Suppressor macrophage treated with lipopolysaccharide for 4 hours (primary cell): Measurements from ENCODE around the gene LRP2.
"Not testable (repeated sequence)": the region's sequence is repeated elsewhere in the genome, so short reads cannot be mapped to it uniquely, and the experiment has no call there.

Experiments
- DNase-seq: peaks from one replicate; pipeline ENCODE4 v3.0.0-alpha.2; 2020

The LRP2 gene

DNA sequence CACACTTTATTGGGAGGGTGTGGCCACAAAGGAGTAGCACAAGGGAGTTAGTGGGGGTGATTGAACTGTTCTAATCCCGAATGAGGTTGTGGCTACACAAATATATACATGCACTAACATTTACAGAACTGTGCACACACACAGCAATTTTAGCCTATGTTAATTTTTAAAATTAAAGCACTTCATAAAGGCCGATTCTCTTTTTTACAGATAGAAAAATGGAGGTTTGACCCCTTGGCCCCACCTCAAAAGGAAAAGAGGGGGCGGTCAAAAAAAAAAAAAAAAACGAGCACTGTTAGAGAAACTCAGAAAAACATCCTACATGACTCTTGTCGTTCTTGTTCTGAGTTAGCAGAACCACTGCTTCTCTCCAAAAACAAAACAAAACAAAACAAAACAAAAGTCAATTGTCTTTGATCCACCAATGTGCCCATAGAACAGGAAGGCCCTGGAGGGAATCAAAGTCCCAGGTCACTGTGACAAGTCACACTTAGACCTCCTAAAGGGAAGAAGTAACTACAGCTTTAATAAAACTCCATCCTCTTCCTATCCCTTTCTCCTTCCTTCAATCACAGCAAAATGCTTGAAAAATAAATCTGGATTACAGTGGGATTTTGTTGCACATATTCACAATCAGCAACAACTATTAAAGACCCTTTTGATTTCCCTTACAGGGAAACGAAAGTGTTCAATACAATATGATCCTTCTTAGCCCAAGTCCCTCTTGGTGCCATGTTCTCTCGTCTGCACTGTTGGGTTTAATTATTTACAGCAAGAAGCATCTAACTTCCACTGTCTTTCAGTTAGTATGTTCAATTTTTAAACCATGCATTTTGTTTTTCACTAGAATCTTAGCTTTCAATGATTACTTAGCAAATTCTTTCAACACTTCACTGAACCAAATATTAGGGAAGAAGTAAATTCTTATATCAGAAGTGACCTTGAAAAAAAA, 16.6 kb downstream of the LRP2 start:
- DNase-seq, result no peak

DNA sequence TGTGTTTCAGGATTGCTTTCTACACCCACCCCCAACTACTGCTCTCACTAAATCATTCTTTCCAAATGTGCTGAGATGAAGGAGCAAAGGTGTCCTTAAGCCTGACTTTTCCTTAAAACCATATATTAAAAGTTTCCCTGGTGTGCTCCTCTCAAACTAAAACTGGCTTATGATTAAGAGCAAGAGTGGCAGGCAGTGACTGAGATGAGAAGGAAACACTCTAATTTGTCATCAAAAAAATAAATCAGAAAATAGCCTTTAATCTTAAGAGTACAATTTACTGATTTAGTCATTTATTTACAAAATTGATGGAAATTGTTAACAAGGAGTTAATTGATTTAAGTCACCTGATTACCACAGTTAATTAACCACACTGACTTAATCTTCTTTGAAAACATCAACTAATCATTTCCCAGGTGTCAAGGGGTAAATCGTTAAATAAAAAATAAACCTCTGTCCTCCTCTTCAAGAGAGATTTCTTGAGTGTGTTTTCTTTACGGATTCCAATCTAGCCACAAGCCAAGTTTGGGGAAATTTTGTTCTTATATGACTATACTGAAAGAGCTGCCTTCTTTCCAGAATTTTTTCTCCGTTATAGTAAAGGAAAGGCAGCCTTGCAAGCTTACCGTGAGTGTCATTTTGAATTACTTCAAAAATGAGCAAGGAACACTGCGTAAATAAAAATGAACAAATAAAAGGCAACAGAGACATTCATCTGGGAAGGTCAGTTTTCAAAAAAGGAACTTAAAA, 17.4 kb downstream of the LRP2 start:
- no peak for DNase-seq

DNA sequence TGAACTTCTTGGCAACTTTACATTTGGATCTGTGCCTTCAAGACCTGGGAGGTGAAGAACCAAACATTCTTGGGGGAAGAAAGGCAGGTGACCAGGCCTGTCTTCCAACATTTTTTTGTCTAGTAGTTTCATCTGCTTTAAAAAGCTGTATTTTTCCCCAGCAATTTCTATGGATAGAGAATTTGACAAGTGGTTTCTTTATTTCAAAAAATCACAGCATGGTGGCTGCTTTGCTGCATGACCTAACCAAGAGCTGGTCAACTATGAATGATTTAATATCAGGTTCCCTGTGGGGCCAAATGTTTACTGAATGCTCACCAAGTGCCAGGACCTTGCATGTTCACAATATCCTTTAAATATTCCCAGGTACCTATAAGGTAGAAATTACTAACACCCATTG, 19.1 kb downstream of the LRP2 start:
- no peak for DNase-seq

DNA sequence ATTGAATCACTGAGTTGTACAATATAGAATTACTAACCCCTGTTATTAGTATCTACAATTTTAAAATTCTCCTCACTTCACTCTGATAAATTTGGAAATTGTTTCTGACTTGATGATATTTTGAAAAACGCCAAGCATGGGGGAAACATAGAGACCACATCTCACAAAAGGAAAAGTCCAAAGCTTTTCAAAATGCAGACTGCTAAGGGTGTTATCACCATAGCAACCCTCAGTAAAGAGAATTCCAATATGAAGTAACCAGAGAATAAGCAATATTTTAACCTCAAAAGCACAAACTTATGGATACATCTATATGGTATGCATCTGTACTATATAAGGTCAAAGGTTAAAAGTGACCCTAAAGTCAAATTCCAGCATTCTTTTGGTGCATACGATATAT, 22.7 kb downstream of the LRP2 start:
- DNase-seq, result no peak

DNA sequence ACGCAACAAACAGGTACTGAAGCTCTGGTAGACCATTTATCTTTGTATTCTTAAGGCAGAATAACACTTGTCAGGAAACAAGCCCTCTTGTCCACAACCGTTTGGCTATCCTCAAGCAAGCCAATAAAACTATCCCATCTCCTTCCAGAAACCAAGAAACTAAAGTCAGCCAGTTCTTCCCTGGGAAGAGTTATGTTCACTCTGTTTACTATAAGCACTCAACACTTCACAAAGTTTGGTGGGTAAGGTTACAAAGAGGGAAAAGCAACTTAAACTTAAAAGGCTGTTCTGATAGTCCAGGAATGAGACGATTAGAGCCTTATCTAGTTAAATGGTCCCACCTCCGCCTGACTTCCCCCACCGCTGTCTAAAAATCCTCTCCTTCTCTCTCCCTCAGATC, 25.6 kb downstream of the LRP2 start:
- no peak for DNase-seq

DNA sequence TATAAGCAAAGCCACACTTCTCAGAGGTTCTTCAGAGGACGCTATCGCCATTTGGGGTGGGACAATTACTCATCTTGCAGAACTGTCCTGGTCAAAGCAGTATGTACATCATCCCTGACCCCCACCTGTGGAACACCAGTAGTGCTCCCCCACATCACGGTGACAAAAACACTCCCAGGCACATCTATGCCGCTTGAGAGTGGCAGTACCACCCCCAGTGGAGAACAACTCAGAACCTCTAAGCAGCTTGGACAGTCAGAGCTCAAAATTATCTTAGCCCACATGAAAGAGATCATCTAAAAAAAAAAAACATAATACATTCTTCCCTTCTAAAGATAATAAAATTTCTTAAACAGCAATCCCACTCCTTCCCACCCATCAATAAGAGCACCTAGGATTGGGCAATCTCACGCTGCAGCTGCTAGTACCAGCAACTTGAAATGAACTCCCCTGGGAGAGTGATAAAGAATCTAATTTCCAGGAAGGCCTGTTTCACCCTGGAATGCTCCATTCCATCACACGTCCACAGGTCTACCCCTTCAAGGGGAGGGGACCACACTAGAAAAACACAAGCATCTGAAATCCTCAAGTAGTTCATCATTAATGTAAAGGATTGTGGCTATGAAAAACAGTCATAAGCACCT, 31.7 kb downstream of the LRP2 start:
- DNase-seq, result no peak

DNA sequence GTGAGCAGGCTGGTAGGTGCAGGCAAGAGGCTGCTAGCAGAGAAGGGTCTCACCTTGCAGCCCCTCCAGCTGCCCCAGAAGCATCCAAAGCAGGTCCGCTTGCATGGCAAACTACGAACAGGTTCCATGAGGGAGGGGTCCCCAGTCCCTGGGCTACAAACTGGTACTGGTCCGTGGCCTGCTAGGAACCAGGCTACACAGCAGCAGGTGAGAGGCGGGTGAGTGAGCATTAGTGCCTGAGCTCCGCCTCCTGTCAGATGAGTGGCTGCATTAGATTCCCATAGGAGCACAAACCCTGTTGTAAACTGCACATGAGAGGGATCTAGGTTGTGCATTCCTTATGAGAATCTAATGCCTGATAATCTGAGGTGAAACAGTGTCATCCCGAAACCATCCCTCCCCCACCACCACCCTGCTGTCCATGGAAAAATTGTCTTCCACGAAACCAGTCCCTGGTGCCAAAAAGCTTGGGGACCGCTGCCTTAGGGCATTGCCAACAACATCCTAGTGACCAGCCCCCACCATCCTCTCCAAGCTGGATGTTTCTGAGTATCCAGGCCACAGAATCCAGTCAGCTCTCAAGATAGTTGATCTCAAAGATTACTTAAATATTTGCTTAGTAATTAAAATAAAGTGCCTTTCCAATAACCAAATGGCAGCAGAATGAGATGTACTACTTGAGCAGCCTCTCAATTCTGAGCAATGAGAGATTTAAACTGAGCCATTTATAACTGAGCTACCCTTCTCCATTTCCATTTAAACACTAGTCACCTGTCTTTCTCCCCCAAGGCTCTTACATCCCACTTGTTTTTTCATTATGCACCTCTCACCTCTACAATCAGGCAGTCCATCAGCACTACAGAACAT, 32.4 kb downstream of the LRP2 start:
- no peak for DNase-seq

DNA sequence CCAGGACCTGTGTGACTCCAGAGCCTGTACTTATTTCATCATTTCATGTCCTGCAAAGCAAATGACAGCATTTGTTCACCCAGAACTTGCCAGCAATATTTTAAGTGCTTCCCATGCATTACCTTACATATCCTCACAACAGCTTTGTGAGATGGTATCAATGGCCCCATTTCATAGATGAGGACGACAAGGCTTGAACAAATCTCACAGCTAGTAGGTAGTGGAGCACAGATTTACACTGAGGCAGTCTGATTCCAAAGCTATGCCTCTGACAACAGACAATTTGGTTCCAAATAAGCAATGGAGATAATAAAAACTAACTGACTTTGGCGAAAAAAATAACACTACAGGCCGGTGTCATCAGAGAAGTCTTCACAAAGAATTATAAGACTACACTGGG, 33.5 kb downstream of the LRP2 start:
- DNase-seq, result no peak

DNA sequence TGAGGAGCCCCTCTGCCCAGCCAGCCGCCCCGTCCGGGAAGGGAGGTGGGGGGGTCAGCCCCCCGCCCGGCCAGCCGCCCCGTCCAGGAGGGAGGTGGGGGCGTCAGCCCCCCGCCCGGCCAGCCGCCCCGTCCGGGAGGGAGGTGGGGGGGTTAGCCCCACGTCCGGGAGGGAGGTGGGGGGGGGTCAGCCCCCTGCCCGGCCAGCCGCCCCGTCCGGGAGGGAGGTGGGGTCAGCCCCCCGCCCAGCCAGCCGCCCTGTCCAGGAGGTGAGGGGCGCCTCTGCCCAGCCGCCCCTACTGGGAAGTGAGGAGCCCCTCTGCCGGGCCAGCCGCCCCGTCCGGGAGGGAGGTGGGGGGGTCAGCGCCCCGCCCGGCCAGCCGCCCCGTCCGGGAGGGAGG, 34.5 kb downstream of the LRP2 start:
- DNase-seq, result not testable (repeated sequence)

DNA sequence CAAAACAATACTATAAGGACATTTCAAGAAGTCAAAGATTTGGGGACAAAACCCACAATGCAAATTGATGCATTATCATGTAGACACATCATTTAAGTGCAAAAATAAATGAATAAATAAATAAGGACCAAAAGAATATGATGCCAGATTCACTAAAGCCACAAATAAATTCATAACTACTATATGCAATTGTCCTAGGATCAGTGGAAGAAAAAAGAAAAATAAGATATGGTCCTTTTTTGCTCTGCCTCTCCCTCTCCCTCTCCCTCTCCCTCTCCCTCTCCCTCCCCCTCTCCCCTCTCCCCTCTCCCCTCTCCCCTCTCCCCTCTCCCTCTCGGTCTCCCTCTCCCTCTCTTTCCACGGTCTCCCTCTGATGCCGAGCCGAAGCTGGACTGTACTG, 36.4 kb downstream of the LRP2 start:
- not testable (repeated sequence) for DNase-seq

DNA sequence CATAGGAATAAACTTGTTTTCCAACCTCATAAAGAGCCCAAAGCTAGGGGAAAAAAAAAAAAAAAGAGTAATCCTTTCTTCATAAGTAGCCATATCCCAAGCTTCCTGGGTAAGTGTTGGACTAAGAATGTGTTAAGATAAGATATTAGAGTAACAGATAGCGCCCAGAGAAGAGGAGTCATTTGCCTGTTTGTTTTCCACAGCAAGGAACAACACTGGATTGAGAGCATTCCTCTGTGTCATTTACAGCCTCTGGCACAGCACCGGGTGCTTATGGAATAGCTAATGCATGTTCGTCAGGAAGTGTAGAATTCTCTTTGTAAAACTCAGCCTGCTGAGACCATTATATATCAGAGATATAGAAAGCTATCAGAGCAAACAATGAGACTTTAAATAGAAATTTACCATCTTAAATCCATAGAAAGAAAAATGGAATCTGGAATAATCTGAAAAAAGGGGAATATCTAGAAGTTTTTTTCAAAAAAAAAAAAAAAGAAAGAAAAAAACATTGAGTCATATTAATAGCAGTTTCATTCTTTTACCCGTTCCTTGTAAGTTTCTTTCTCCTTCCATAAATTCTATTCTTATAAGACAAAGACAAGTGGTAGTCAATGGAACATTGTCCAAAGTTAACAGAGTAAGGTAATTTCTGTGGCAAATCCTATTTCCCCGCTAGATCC, 37.6 kb downstream of the LRP2 start:
- no peak for DNase-seq

DNA sequence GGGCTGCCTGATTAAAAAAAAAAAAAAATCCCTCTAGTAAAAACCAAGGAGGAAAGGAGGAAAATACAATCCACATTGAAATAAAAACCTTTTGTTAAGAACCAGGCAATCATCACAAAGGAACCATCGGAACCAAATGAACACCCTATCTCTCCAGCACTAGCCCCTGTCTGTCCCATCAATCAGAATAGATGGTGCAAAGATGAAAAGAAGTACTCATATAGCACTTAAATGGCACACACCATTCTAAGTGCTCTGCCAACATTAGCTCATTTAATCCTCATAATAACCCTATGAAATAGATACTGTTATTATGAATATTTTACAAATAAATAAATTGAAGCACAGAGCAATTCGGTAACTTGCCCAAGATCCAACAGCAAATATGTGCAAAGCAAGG, 38.5 kb downstream of the LRP2 start:
- DNase-seq, result no peak

DNA sequence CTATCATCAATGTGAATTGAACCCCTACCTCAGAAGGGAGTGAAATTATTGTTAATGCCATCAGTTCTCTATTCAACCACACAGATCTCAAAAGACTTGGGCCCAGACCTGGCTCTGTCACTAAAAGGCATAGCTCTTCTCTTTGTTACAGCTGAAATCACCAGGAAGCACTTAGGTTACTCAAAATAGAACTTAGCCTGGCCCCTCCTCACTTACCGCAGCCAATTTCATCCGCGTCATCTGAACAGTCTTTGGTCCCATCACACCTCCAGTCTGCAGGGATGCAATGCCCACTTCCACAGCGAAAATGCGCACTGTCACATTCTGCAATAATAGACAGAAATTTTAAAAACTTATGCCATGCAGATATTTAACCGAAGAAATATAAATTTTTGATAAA, 41.8 kb downstream of the LRP2 start:
- no peak for DNase-seq

DNA sequence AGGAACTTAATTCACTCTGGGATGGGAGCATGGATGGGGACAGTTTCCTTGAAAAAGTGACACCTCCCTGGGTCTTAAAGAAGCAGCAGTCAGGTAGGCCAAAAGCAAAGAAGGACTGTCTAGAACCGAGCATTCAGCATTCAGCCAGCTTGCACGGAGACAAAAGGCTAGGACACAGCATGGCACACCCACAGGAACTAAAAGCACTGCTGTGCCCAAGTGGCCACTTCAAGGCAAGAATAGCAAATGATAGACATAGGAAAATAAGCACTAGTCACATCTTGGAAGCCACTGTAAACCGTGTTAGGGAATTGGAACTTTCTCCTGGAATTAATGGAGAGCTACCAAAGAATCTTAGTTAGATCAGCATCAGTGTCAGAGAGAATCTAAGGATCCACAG, 47.0 kb downstream of the LRP2 start:
- DNase-seq, result no peak

DNA sequence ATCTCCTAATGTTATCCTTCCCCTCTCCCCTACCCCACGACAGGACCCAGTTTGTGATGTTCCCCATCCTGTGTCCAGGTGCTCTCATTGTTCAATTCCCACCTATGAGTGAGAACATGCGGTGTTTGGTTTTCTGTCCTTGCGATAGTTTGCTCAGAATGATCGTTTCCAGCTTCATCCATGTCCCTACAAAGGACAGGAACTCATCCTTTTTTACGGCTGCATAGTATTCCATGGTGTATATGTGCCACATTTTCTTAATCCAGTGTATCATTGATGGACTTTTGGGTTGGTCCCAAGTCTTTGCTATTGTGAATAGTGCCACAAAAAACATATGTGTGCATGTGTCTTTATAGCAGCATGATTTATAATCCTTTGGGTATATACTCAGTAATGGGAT, 54.0 kb downstream of the LRP2 start:
- not testable (repeated sequence) for DNase-seq

DNA sequence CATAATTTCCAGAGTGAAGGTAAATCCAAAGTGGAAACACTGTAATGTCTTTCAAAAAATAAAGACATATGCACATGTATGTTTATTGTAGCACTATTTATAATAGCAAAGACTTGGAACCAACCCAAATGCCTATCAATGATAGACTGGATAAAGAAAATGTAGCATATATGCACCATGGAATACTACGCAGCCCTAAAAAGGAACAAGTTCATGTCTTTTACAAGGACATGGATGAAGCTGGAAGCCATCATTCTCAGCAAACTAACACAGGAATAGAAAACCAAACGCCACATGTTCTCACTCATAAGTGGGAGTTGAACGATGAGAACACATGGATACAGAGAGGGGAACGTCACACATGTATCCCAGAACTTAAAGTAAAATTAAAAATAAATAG, 57.6 kb downstream of the LRP2 start:
- not testable (repeated sequence) for DNase-seq

DNA sequence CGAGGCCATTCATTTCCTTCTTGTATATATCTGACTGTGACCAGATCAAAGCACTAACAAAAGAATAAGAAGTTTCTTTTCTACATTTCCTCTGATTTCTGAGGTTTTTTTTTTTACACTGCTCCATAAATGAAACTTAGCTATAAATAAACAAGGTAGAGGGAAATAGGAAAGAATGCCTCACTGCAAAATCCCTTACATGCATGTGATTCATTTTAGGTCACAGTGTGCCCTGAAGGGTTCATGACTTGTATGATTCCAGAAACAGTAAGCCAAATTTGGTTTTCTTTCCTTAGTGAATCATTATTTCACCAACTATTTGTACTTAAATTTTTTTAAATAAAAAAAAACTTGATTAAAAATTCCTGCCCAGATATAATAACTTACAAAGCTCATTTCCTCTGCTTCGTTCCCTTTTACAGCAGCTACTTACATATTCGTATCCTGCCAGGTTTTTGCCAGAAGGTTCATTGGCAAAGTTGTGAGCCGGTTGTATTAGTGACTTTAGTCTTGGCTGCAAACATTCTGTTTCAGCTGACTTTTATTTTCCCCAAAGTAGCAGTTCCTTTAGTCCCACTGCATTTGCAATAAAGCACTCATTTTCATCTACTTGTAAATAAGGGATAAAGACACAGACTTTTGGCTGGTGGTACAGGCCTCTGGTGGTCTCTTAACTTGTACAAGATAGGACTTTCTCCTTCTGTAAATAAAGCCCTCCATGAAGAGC, 58.6 kb downstream of the LRP2 start:
- DNase-seq, result peak; percentile 10

DNA sequence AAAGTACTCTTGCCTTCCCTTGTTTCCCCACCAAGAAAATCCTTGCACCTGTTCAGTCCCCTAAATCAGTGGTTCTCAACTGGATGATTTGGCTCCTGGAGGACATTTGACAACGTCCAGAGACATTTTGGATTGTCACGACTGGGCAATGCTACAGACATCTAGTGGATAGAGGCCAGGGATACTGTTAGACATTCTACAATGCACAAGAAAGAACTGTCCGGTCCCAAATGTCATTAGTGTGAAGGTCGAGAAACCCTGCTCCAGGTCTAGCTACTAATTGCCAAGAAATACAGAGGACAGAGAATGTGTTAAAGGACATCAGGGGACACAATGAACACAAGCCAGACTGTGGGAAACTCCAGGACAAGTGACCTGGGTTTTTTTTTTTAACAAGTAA, 60.0 kb downstream of the LRP2 start:
- no peak for DNase-seq

DNA sequence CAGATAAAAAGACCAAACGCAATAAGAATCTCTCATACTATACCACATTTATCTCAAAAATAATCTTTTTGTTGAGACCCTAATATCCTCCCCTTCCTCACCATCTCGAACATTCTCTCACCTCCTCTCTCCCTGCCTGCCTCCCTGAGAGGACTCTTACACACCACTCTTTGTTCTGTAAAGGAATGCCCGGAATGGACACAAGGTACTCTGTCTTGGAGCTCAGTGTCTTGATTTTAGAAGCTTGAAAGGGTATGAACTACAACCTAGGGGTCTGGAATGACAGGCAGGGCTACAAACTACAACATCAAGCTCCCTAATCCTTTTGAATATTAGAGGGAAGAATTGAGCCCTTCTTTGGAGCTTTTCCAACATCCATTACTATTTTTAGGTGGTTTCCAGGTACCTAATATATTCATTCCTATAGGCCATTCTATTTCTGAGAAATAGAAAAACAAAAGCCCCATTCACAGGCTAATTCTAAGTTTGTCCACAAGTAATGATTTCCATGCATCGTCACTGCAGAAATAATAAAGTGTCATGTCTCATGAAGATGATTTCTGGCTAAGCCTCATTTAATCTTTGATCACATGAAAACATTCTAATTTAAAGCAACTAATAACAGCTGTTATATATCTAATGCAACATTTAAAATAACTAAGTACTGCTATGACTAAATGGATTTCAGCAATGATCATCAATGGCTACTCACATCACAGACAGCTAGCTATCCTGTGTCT, 60.6 kb downstream of the LRP2 start:
- no peak for DNase-seq
